ENCODE measurements around the gene MBD6. TPM values are rescaled to one million over a fixed set of nuclear protein-coding genes. Genes with fewer than 3 reads are reported as not detected.
A peak's percentile ranks its signal among the peaks of the same experiment; 100 is the strongest.

The MBD6 gene
- total RNA-seq, 1 experiment from 2014 or later, result 66.8 TPM

GRCh38 chr12:57515408-57515933 is 7.2 kb upstream of the MBD6 start:
- no peak overlapping the region for H2AK5ac ChIP-seq (ENCODE audit: insufficient read length, low read length)
- no peak overlapping the region for H3K4ac ChIP-seq (ENCODE audit: low read depth, low read length)
- H3K18ac ChIP-seq (ENCODE audit: insufficient read length, low read depth, low read length), result no peak overlapping the region
- H4K91ac ChIP-seq (ENCODE audit: insufficient read length, low read depth, low read length), result no peak overlapping the region
- 0 out of 2 replicates have a peak, but pooled peaks cover 2% of the 10 kb centered on the region for H3K27me3 Mint-ChIP-seq (ENCODE audit: low read depth)
- no peaks in the 10 kb centered on the region for H4K20me1 ChIP-seq (ENCODE audit: control insufficient read depth, insufficient read depth, insufficient read length)
- no peak overlapping the region for H4K8ac ChIP-seq (replicated peaks; ENCODE audit: insufficient read length, low read depth, low read length)
- no peak overlapping the region for H3K4me2 ChIP-seq (ENCODE audit: insufficient read depth, insufficient read length, low read length)
- no peaks in the 10 kb centered on the region for H3K27me3 ChIP-seq (ENCODE audit: insufficient read depth, low read length)
- H3K4me1 Mint-ChIP-seq, result peaks cover 12 to 16% of the 10 kb centered on the region in 2 experiments
- H2BK5ac ChIP-seq (ENCODE audit: insufficient read length, low read length), result no peak overlapping the region
- no peak overlapping the region for H3K4me3 Mint-ChIP-seq
- H3K9me3 ChIP-seq (ENCODE audit: control insufficient read depth, low read depth, low read length), result no peaks in the 10 kb centered on the region
- no peak overlapping the region for H3K23ac ChIP-seq (ENCODE audit: insufficient read length, low read depth, low read length)
- no peak overlapping the region for H3K9ac ChIP-seq (ENCODE audit: extremely low read depth, insufficient read length, low read length)
- no peak overlapping the region for H3T11ph ChIP-seq (ENCODE audit: low read length)
- no CpG with 5 or more reads among the region's 3 CpGs for WGBS (ENCODE audit: extremely low coverage, insufficient read length, low lambda C conversion rate)
- no peak overlapping the region for H2AFZ ChIP-seq (ENCODE audit: low read length)
- H3K79me1 ChIP-seq (ENCODE audit: insufficient read depth, low read depth, low read length, poor library complexity, severe bottlenecking), result no peaks in the 10 kb centered on the region
- no peak for DNase-seq
- no peaks in the 10 kb centered on the region for H3K9me3 Mint-ChIP-seq
- peak overlapping the region in 1 of 3 experiments; percentile 53; a peak in 1 of 7 replicates for H3K27ac Mint-ChIP-seq
- no peak overlapping the region for H3K27ac ChIP-seq (ENCODE audit: insufficient read length, low read depth, low read length)
- no peak overlapping the region for H2BK12ac ChIP-seq (ENCODE audit: insufficient read length, low read depth, low read length)
- H3K14ac ChIP-seq (ENCODE audit: insufficient read depth, low read length), result no peak overlapping the region
- peaks cover 69 to 87% (median 77%) of the 10 kb centered on the region in 3 experiments for H3K36me3 Mint-ChIP-seq (ENCODE audit: insufficient read depth in 1 of 3, low read depth in 3 of 3)
- no peak overlapping the region for H3K56ac ChIP-seq (ENCODE audit: insufficient read length, low read depth, low read length)
- no peak overlapping the region for H2BK20ac ChIP-seq (ENCODE audit: low read depth, low read length, poor library complexity, severe bottlenecking)
- H2BK120ac ChIP-seq (ENCODE audit: low read depth, low read length, poor library complexity, severe bottlenecking), result no peak overlapping the region
- H4K5ac ChIP-seq (ENCODE audit: insufficient read length, low read depth, low read length), result no peak overlapping the region
- no peak overlapping the region for H2BK15ac ChIP-seq (ENCODE audit: low read depth, low read length)
- TF ChIP-seq, protein P1, sequence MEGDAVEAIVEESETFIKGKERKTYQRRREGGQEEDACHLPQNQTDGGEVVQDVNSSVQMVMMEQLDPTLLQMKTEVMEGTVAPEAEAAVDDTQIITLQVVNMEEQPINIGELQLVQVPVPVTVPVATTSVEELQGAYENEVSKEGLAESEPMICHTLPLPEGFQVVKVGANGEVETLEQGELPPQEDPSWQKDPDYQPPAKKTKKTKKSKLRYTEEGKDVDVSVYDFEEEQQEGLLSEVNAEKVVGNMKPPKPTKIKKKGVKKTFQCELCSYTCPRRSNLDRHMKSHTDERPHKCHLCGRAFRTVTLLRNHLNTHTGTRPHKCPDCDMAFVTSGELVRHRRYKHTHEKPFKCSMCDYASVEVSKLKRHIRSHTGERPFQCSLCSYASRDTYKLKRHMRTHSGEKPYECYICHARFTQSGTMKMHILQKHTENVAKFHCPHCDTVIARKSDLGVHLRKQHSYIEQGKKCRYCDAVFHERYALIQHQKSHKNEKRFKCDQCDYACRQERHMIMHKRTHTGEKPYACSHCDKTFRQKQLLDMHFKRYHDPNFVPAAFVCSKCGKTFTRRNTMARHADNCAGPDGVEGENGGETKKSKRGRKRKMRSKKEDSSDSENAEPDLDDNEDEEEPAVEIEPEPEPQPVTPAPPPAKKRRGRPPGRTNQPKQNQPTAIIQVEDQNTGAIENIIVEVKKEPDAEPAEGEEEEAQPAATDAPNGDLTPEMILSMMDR (conservative IDR thresholded peaks at IDR 0.05), result no peak
- 0 out of 2 replicates have a peak, but pooled peaks cover 1% of the 10 kb centered on the region for H3K79me2 ChIP-seq (ENCODE audit: insufficient read depth, low read length)
- no peaks in the 10 kb centered on the region; the same call in 1 of the 2 replicates for H3K4me1 ChIP-seq (ENCODE audit: insufficient read depth, low read length)
- H3K23me2 ChIP-seq (ENCODE audit: insufficient read length, low read depth, low read length, poor library complexity, severe bottlenecking), result peaks cover 11% of the 10 kb centered on the region

All from H9 (cell line).